ENCODE results near the gene SEMA5A. TPM values are rescaled to one million over a fixed set of nuclear protein-coding genes. Genes with fewer than 3 reads are reported as not detected.

SEMA5A gene
- total and polyA plus RNA-seq, 2 of the 13 experiments (the other 11 are each of a cell fraction or from before 2014, with no cell fraction given): 0.01 TPM; not detected in 1

- in situ Hi-C loops (cut with HindIII; ENCODE audit: extremely low pct_ligation_motif_present, low pct_unique_long_range_greater_than_20kb): no loop called here
- Histone ChIP-seq H3K4me1 (ENCODE audit: insufficient read depth, low read length) (no peaks in the 10 kb centered on the region), H3K79me2 (ENCODE audit: insufficient read depth, low read length) (no peaks in the 10 kb centered on the region), H2AFZ (ENCODE audit: low read length) (no peak overlapping the region), H3K9ac (ENCODE audit: insufficient read depth, low read depth, low read length) (no peak overlapping the region), H3K9me3 (ENCODE audit: low read length) (peaks cover 40% of the 10 kb centered on the region), H3K27me3 (ENCODE audit: control insufficient read depth in 1 of 2, insufficient read depth in 2 of 2, low read length in 2 of 2) (no peaks in the 10 kb centered on the region), H3K36me3 (replicated peaks in 1 of 2; ENCODE audit: control insufficient read depth in 1 of 2, insufficient read depth in 2 of 2, low read length in 2 of 2) (no peaks in the 10 kb centered on the region), H3K4me2 (ENCODE audit: low read depth, low read length) (no peak overlapping the region), H3K4me3 (replicated peaks in 1 of 3; ENCODE audit: insufficient read depth in 1 of 3, low read depth in 2 of 3, low read length in 3 of 3) (no peak overlapping the region), H3K27ac (ENCODE audit: extremely low read length, insufficient read depth, low read length) (no peak overlapping the region), H4K20me1 (ENCODE audit: insufficient read depth, low read length) (no peaks in the 10 kb centered on the region)
- DNase-seq (ENCODE audit: low spot score) (no peak), ATAC-seq (no peak), FAIRE-seq (no peak)
- ChIA-PET POLR2A (no interaction called here), CTCF (ENCODE audit: low intra/inter-chr PET ratio, low total read pairs) (no interaction called here)
- intact Hi-C loops (cut with micrococcal nuclease; ENCODE audit: unreplicated experiment): no loop called here
- 0% methylated on average over 1 of the region's 3 CpGs for WGBS (ENCODE audit: low lambda C conversion rate)
- TF ChIP-seq, protein P1, sequence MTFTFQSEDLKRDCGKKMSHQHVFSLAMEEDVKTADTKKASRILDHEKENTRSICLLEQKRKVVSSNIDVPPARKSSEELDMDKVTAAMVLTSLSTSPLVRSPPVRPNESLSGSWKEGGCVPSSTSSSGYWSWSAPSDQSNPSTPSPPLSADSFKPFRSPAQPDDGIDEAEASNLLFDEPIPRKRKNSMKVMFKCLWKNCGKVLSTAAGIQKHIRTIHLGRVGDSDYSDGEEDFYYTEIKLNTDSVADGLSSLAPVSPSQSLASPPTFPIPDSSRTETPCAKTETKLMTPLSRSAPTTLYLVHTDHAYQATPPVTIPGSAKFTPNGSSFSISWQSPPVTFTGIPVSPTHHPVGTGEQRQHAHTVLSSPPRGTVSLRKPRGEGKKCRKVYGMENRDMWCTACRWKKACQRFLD (CRISPR knock-in tag; IDR thresholded peaks at IDR 0.05; ENCODE audit: borderline replicate concordance): no peak
- no peak for TF ChIP-seq ATRX (CRISPR knock-in tag; IDR thresholded peaks at IDR 0.05; ENCODE audit: borderline replicate concordance)
- TF ChIP-seq, protein P2, sequence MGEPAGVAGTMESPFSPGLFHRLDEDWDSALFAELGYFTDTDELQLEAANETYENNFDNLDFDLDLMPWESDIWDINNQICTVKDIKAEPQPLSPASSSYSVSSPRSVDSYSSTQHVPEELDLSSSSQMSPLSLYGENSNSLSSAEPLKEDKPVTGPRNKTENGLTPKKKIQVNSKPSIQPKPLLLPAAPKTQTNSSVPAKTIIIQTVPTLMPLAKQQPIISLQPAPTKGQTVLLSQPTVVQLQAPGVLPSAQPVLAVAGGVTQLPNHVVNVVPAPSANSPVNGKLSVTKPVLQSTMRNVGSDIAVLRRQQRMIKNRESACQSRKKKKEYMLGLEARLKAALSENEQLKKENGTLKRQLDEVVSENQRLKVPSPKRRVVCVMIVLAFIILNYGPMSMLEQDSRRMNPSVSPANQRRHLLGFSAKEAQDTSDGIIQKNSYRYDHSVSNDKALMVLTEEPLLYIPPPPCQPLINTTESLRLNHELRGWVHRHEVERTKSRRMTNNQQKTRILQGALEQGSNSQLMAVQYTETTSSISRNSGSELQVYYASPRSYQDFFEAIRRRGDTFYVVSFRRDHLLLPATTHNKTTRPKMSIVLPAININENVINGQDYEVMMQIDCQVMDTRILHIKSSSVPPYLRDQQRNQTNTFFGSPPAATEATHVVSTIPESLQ (CRISPR knock-in tag; conservative IDR thresholded peaks at IDR 0.05): no peak
- no peak for TF ChIP-seq ZNF234 (CRISPR knock-in tag; conservative IDR thresholded peaks at IDR 0.05)
- TF ChIP-seq ZNF292 (CRISPR knock-in tag; IDR thresholded peaks at IDR 0.05; ENCODE audit: borderline replicate concordance, low read depth): no peak
- TF ChIP-seq AHDC1 (CRISPR knock-in tag; IDR thresholded peaks at IDR 0.05; ENCODE audit: borderline replicate concordance): no peak
- BruUV-seq (replicated peaks): no TSS peak
These were observed 266.8 kb downstream of the SEMA5A start for GRCh38 chr5:9278921-9279603.
